ENCODE results near the gene RHO.

The RHO gene

DNA sequence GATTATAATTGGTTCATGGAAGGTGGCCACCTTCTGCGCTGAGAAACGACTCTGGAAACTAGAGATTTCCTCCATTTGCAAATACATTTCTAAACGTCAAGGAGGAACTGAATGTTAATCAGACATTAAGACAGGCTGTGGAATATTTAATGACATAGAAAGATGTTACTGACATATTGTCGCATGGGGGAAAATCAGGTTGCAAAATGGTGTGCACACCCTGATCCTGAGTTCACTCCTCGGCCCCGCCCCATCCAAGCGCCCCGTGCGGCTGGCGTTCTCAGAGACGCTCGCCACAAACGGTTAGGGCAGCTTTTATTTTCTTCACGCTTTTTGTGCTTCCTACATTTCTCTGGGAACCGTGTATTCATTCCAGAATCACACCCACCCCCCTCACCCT, 25.3 kb downstream of the RHO start:
- H3K79me2 ChIP-seq (ENCODE audit: low read length) = no peaks in the 10 kb centered on the region
- TF ChIP-seq, protein P1, sequence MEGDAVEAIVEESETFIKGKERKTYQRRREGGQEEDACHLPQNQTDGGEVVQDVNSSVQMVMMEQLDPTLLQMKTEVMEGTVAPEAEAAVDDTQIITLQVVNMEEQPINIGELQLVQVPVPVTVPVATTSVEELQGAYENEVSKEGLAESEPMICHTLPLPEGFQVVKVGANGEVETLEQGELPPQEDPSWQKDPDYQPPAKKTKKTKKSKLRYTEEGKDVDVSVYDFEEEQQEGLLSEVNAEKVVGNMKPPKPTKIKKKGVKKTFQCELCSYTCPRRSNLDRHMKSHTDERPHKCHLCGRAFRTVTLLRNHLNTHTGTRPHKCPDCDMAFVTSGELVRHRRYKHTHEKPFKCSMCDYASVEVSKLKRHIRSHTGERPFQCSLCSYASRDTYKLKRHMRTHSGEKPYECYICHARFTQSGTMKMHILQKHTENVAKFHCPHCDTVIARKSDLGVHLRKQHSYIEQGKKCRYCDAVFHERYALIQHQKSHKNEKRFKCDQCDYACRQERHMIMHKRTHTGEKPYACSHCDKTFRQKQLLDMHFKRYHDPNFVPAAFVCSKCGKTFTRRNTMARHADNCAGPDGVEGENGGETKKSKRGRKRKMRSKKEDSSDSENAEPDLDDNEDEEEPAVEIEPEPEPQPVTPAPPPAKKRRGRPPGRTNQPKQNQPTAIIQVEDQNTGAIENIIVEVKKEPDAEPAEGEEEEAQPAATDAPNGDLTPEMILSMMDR (IDR thresholded peaks at IDR 0.05; ENCODE audit: low read depth, low read length) = 0 out of 2 replicates have a peak, but pooled peaks have one; percentile 12
- no peak for TF ChIP-seq EZH2phosphoT487 (IDR thresholded peaks at IDR 0.05; ENCODE audit: low read depth)
- peak overlapping the region; percentile 56 for H3K4me3 ChIP-seq (ENCODE audit: low read length)
- H4K20me1 ChIP-seq (ENCODE audit: insufficient read depth, low read length) = no peaks in the 10 kb centered on the region
- no peak overlapping the region for H3K9ac ChIP-seq (ENCODE audit: low read length)
- H3K36me3 ChIP-seq (replicated peaks; ENCODE audit: low read depth, low read length) = no peaks in the 10 kb centered on the region
- peak overlapping the region; percentile 70; the same call in 1 of the 2 replicates for H2AFZ ChIP-seq (ENCODE audit: low read depth, low read length)
- H3K27ac ChIP-seq (ENCODE audit: low read length) = no peak overlapping the region
- H3K4me2 ChIP-seq (ENCODE audit: low read length) = peak overlapping the region; percentile 64
- H3K4me1 ChIP-seq (ENCODE audit: low read length) = peaks cover 39% of the 10 kb centered on the region
- no peaks in the 10 kb centered on the region for H3K9me3 ChIP-seq (ENCODE audit: insufficient read depth, low read length)
- H3K27me3 ChIP-seq (ENCODE audit: low read depth, low read length) = peaks cover 25% of the 10 kb centered on the region

DNA sequence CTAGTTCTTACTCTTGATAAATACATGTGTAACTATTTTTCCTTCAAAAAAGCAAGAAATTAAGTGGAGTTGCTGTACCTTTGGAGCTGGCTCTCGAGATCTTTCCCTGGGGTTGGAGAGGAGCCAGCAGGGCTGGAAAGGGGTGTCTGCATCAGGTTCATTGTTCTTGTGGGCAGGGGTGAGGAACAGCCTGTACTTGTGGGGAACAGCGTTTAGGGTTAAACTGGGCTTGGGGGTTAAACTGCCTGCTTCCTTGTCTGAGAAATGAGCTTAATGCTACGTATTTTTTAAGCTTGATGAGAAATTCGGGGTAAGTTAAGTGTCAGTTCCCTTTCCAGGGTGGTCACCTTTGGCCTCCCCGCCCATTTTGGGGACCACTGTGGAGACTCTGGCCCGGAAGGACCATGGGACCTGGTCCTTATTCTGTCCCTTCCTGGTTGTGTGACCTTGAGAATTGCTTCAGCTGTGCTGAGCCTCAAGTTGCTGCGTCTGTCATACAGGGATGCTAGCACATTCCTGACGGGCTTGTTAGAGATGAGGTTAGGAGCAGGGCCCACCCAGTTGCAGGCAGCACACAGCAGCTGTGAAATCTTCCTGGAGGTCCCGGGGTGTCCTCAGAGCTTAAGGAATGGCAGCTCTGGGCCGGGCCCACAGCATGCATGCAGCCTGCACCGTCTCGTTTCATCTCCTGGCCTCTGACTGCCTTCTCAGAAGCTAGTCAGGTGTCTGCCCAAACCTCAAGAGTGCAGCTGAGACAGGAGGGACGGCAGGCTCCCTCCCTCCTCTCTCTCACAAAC, 26.1 kb downstream of the RHO start:
- TF ChIP-seq, protein P1 (IDR thresholded peaks at IDR 0.05; ENCODE audit: low read depth, low read length) = no peak
- TF ChIP-seq EZH2phosphoT487 (IDR thresholded peaks at IDR 0.05; ENCODE audit: low read depth) = no peak
- Histone ChIP-seq H3K27me3 (ENCODE audit: low read depth, low read length) (peaks cover 25% of the 10 kb centered on the region), H3K79me2 (ENCODE audit: low read length) (no peaks in the 10 kb centered on the region), H3K36me3 (replicated peaks; ENCODE audit: low read depth, low read length) (no peaks in the 10 kb centered on the region), H4K20me1 (ENCODE audit: insufficient read depth, low read length) (no peaks in the 10 kb centered on the region), H3K9me3 (ENCODE audit: insufficient read depth, low read length) (no peaks in the 10 kb centered on the region), H3K4me2 (ENCODE audit: low read length) (peak overlapping the region; percentile 64), H2AFZ (ENCODE audit: low read depth, low read length) (peak overlapping the region; percentile 70), H3K4me3 (ENCODE audit: low read length) (peak overlapping the region; percentile 56), H3K27ac (ENCODE audit: low read length) (no peak overlapping the region), H3K4me1 (ENCODE audit: low read length) (peaks cover 44% of the 10 kb centered on the region), H3K9ac (ENCODE audit: low read length) (no peak overlapping the region)

GRCh38 chr3:129555153-129555550, 26.7 kb downstream of the RHO start:
- Histone ChIP-seq H4K20me1 (ENCODE audit: insufficient read depth, low read length) (no peaks in the 10 kb centered on the region), H3K4me2 (ENCODE audit: low read length) (peak overlapping the region; percentile 64), H3K27me3 (ENCODE audit: low read depth, low read length) (peaks cover 25% of the 10 kb centered on the region), H3K27ac (ENCODE audit: low read length) (no peak overlapping the region), H3K9me3 (ENCODE audit: insufficient read depth, low read length) (no peaks in the 10 kb centered on the region), H3K9ac (ENCODE audit: low read length) (peak overlapping the region; percentile 9; the same call in 1 of the 2 replicates), H2AFZ (ENCODE audit: low read depth, low read length) (no peak overlapping the region; the same call in 1 of the 2 replicates), H3K4me3 (ENCODE audit: low read length) (peak overlapping the region; percentile 35; the same call in 1 of the 2 replicates), H3K79me2 (ENCODE audit: low read length) (no peaks in the 10 kb centered on the region), H3K4me1 (ENCODE audit: low read length) (peaks cover 44% of the 10 kb centered on the region), H3K36me3 (replicated peaks; ENCODE audit: low read depth, low read length) (no peaks in the 10 kb centered on the region)
- no peak for TF ChIP-seq EZH2phosphoT487 (IDR thresholded peaks at IDR 0.05; ENCODE audit: low read depth)

DNA sequence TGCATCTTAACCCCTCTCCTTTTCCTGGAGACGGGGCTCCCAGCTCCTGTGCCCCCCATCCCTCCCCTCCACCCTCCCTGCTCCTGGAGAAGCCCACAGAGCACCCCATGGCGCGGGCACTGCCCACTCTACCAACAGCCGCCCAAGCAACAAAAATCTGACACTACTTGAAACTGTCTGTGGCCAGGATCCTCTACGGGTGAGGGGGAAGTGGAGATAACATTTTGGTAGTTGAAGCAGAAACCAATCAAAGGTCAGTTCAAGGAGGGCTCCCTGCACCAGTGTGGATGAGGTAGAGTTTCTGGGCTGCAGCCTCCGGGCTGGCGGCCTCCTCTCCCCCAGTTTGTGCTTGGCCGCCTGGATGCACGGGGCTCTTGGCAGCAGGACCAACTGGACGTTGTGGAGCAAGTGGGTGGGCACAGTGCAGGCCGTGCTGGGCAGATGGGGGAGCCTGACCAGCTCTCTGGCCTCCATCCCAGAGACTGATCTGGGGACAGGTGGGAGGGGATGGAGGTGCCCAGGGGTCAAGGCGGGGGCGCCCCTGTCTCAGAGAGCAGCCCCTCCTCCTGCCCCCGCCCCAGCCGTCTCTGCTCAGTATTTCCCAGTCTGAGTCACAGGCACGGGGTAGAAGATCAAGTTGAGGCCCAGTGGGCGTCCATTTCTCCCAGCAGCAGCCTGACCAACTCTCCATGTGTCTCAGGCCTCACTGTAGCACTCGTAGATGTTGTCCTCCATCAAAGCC, 27.3 kb downstream of the RHO start:
- Histone ChIP-seq H3K9ac (ENCODE audit: low read length) (peak overlapping the region; percentile 9; the same call in 1 of the 2 replicates), H3K9me3 (ENCODE audit: insufficient read depth, low read length) (no peaks in the 10 kb centered on the region), H3K4me1 (ENCODE audit: low read length) (peaks cover 44% of the 10 kb centered on the region), H4K20me1 (ENCODE audit: insufficient read depth, low read length) (no peaks in the 10 kb centered on the region), H2AFZ (ENCODE audit: low read depth, low read length) (no peak overlapping the region), H3K4me2 (ENCODE audit: low read length) (peak overlapping the region; percentile 64), H3K79me2 (ENCODE audit: low read length) (no peaks in the 10 kb centered on the region), H3K4me3 (ENCODE audit: low read length) (peak overlapping the region; percentile 35), H3K36me3 (replicated peaks; ENCODE audit: low read depth, low read length) (no peaks in the 10 kb centered on the region), H3K27ac (ENCODE audit: low read length) (no peak overlapping the region), H3K27me3 (ENCODE audit: low read depth, low read length) (peaks cover 25% of the 10 kb centered on the region)
- TF ChIP-seq, protein P1 (IDR thresholded peaks at IDR 0.05; ENCODE audit: low read depth, low read length) = no peak
- TF ChIP-seq EZH2phosphoT487 (IDR thresholded peaks at IDR 0.05; ENCODE audit: low read depth) = no peak

Measured in OCI-LY3 (cell line).